ENCODE data around the gene YPEL4.
A peak's percentile ranks its signal among the peaks of the same experiment; 100 is the strongest.

Gene YPEL4

DNA sequence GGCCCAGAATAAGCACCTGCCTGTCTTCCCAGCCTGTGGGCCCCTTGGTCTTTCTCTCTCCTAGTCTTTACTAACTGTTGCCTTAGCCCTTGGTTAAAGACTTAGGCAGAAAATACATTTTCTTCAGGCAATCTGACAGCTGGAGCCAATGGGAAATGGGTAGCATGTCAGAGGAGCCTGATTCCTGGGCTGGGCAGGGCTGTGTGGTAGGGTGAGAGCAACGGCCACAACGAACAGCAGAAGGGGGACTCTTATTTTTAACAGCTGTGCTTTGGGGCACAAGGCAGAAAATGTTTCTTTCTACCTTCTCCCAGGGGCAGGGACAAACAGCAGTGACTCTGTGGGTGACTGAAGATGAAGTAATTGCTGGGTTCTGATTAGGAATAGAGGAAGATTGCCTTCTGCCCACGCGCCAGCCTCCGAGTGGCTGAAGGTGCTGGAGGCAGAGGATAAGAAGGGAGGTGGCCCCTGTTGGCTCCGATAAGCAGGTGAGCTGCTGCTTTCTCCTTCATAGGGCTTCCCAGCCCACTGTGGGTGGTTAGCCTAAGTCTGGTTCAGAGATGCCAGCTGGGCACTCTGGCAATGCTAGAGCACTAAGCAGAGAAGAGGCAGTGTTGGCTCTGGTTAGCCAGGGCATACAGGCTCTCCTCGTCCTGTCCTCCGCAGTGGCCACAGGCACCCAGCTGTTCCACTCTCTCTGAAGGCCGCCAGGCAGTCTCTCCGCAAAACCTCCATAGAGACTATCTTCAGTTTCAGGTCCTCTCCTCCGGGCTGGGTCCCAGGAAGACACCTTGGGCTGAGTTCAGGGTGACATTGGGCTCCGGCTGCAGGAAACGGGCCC lies 1.5 kb downstream of the YPEL4 start:
- TF ChIP-seq, protein P1, sequence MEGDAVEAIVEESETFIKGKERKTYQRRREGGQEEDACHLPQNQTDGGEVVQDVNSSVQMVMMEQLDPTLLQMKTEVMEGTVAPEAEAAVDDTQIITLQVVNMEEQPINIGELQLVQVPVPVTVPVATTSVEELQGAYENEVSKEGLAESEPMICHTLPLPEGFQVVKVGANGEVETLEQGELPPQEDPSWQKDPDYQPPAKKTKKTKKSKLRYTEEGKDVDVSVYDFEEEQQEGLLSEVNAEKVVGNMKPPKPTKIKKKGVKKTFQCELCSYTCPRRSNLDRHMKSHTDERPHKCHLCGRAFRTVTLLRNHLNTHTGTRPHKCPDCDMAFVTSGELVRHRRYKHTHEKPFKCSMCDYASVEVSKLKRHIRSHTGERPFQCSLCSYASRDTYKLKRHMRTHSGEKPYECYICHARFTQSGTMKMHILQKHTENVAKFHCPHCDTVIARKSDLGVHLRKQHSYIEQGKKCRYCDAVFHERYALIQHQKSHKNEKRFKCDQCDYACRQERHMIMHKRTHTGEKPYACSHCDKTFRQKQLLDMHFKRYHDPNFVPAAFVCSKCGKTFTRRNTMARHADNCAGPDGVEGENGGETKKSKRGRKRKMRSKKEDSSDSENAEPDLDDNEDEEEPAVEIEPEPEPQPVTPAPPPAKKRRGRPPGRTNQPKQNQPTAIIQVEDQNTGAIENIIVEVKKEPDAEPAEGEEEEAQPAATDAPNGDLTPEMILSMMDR (IDR thresholded peaks at IDR 0.05; ENCODE audit: insufficient read depth, low read length, missing control alignments): no peak
- POLR2A ChIA-PET: interaction anchor here (0.9 to 1.8 kb wide), 2 partner anchors 9 to 11 kb away, joined by 3 read pairs; no protein-coding TSS in a partner anchor
- CTCF ChIA-PET: interaction anchor here (1.2 to 11.5 kb wide), 4 partner anchors 8 to 189 kb away, joined by 4 to 306 read pairs (median 100); partner anchors contain the start of genes RTN4RL2 and UBE2L6
- peak overlapping the region; percentile 62 for H3K4me3 ChIP-seq (ENCODE audit: low read depth, low read length)
- no peak for DNase-seq (ENCODE audit: low read depth, low spot score)

DNA sequence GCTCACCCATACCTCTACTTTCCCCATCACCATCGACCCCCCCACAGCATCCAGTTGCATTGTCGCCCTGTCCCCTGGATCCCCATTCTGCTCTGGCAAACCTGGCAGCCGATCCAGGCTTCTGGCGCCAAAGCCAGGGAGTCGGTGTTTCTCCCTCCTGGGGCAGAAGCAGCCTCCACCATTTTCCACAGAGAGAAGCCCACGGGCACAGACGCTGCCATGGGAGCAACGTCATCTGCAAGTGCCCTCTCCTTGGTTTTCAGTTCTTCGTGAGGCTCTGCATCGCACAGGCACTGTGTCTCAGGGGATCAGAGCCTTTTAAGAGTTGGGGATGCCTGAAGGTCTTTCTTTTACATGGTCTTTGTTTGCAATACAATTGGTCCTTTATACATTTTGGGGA lies 2.3 kb downstream of the YPEL4 start:
- DNase-seq (ENCODE audit: low read depth, low spot score): no peak
- TF ChIP-seq, protein P1 (IDR thresholded peaks at IDR 0.05; ENCODE audit: insufficient read depth, low read length, missing control alignments): no peak
- no peak overlapping the region for H3K4me3 ChIP-seq (ENCODE audit: low read depth, low read length)
- POLR2A ChIA-PET: no interaction called here
- CTCF ChIA-PET: interaction anchor here (0.9 to 11.5 kb wide), 4 partner anchors 77 to 866 kb away, joined by 3 to 306 read pairs (median 96); partner anchors contain the start of genes RTN4RL2 and UBE2L6

DNA sequence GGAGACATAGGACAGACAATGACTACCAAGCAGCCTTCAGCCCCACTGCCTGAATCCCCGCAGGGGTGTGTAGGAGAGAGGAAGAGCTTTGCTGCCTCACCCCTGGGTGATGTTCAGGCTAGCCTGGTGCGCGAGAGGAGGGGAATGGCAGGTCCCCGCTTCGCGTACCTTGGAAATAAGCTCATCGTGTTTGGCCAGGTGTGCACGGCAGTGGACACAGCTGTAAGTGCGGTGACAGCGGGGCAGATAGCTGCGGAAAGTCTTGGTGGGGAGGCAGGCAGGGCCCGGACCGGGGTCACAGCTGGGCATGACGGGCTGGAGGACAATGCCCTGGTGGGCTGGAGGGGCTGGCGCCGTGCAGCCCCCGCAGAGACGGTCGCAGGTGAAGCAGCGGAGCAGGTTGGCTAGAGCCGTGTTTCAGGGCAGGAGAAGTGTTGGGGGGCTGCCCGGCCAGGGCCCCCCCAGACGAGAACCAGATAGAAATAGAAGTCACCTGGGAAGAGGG lies 2.9 kb downstream of the YPEL4 start:
- ChIA-PET CTCF (interaction anchor here (0.9 to 11.5 kb wide), 4 partner anchors 76 to 867 kb away, joined by 3 to 306 read pairs (median 96); partner anchors contain the start of genes RTN4RL2 and UBE2L6), POLR2A (no interaction called here)
- no peak overlapping the region for H3K4me3 ChIP-seq (ENCODE audit: low read depth, low read length)
- TF ChIP-seq, protein P1 (IDR thresholded peaks at IDR 0.05; ENCODE audit: insufficient read depth, low read length, missing control alignments): no peak
- DNase-seq (ENCODE audit: low read depth, low spot score): no peak

DNA sequence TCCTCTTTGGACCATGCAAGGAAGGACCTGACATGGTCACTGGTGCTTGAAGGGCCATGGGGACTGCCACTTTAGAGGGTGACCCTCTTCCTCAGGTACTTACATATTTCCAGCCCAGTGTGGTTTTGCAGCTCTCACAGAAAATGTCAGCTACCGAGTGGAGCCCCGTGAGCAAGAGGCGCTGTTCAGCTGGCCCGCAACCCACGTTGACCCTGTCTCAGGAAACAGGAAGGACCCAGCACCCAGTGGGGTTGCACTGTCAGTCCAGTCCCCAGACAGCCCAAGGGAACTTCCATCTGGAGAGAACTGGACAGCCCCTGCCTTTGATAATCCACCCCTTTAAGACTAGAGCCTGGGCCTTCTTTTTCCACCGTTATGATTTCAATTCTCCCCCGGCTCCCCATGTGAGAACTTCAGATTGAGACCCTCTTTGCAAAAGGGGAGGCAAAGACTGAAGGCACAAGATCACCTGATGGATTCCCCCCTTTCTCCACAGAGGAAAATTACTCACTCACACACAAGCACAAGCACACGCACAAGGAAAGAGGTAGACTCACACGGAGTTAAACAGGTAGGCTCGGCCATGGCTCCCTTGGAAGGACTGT lies 3.4 kb downstream of the YPEL4 start:
- ChIA-PET CTCF (interaction anchor here (0.9 to 11.5 kb wide), 5 partner anchors 76 to 867 kb away, joined by 3 to 306 read pairs (median 22); partner anchors contain the start of genes RTN4RL2 and UBE2L6), POLR2A (no interaction called here)
- H3K4me3 ChIP-seq (ENCODE audit: low read depth, low read length): no peak overlapping the region
- TF ChIP-seq, protein P1 (IDR thresholded peaks at IDR 0.05; ENCODE audit: insufficient read depth, low read length, missing control alignments): no peak
- DNase-seq (ENCODE audit: low read depth, low spot score): no peak

GRCh38 chr11:57645689-57646085 lies 4.0 kb downstream of the YPEL4 start:
- no peak for DNase-seq (ENCODE audit: low read depth, low spot score)
- CTCF ChIA-PET: interaction anchor here (1.3 to 11.5 kb wide), 17 partner anchors 8 to 300 kb away, joined by 4 to 306 read pairs (median 9); partner anchors contain the start of genes RTN4RL2, SLC43A1, TIMM10 and UBE2L6
- TF ChIP-seq, protein P1 (IDR thresholded peaks at IDR 0.05; ENCODE audit: insufficient read depth, low read length, missing control alignments): no peak
- H3K4me3 ChIP-seq (ENCODE audit: low read depth, low read length): no peak overlapping the region
- POLR2A ChIA-PET: no interaction called here
